HG02763 (cell line): ENCODE measurements around the gene KCNN4.

Experiments
- ATAC-seq: cut with Tn5 transposase; IDR thresholded peaks from one replicate; pipeline ENCODE4 v1.9.1; 2021; ENCODE audit warnings: mild to moderate bottlenecking, moderate library complexity; ENCODE audit not compliant: unreplicated experiment

Gene KCNN4

DNA sequence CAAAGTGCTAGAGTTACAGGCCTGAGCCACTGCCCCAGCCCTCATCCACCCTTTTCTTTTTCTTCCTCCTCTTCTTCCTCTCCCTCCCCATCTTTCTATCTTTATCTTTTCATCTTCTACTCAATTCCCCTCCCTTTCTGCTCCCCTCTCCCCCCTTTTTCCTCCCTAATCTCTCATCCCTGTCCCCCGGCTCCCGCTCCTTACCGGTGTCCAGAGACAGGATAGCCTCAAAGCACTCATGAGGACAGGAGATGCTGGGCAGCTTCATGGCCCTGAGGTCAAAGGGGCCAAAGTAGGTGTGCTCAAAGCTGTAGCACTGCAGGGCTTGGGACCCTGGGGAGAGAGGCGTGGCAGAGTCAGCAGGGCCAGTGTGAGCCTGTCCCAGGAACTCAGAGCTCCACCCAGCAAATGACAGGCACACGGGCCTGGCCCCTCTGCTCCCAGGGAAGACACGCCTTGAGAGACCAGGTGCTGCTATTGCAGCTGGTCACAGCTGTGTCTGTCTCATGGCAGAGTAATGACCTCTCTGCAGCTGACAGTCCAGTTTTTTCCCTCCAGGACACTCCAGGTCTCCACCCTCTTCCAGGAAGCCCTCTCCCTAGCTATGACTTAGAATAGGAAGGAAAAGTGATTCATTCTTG lies 18.8 kb upstream of the KCNN4 start:
- ATAC-seq = no peak

DNA sequence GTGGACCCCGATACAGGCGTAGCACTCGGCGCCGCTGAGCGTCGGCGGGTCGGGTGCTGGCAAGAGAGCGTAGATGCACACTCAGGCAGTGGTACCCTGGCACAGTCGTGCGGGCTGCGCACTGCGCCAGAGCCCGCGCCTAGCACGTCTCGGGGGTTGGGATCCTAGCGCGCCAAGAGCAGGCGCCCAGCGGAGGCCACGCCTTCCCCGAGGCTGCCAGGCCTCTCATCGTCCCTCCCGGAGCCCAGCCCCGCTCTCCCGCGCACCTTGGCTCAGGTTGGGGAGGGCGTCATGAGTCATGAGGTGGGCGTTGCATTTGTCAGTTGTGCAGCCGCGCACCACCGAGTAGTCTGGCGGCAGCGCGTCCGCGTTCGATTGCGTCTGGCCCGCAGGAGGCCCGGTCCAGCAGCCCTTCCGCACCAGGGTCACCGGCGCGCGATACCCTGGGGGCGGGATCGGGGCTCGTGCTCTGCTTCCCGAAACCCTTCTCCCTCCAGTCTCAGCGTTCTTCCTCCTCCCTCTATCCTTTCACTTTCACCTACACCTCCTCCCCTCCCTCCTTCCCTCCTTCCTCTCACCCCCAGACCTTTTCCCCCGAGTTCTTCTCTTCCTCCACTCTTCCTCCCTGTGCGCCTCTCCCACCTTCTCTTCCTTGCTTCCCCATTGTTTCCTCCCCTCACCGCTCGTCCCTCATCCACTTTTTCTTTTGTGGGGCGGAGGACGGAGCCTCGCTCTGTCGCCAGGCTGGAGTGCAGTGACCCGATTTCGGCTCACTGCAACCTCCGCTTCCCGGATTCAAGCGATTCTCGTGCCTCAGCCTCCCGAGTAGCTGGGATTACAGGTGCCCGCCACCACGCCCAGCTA lies 18.0 kb upstream of the KCNN4 start:
- no peak for ATAC-seq

DNA sequence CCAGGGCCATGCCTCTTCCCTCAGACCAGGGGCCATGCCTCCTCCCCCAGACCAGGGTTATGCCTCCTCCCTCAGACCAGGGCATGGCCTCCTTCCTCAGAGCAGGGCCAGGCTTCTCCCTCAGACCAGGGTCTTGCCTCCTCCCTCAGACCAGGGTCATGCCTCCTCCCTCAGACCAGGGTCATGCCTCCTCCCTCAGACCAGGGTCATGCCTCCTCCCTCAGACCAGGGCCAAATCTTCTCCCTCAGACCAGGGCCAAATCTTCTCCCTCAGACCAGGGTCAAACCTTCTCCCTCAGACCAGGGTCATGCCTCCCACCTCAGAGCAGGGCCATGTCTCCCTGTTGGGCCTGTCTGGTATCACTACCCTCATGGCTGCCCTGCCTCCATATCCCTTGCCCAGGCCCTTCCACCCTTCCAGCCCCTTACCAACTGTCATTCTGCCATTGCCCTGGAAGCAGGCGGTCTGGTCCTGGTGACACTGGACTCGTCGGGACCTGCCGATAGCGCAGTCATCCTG lies 17.3 kb upstream of the KCNN4 start:
- no peak for ATAC-seq

DNA sequence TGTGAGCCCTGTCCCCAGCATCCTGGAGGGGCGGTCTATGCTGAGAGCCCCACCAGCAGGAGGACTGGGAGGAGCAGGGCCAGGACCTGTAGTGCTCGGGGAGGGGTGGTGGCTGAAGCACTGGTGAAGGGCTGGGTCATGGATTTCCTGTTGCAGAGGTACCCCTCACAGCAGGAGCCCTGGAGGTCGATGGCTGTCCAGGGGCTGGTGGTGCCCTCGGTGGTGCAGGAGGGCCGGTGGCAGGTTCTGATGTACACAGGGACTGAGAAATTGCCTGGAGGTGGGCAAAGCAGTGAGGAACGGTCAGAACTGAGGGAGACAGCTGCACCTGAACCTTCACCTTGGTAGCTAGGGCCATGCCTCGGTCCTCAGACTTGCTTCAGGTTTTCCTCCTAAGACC lies 16.8 kb upstream of the KCNN4 start:
- no peak for ATAC-seq

DNA sequence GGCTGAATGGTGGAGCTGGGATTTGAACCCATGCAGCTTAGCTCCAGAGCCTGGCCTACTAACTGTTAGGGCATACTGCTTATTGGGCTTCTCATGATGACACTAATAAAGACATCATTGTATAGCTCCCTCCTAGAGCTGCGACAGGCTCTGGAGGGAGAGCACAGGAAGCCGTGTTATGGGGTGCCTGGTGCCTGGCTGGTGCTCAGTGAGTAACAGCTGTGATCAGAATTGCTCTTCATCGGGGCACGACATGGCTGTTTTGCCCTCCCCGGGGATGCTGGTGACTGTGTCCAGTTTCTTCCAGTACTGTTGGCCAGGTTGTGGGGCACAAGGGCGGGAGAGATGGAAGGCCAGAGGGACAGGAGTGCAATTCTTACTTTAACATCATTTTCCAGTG lies 16.3 kb upstream of the KCNN4 start:
- ATAC-seq = no peak

DNA sequence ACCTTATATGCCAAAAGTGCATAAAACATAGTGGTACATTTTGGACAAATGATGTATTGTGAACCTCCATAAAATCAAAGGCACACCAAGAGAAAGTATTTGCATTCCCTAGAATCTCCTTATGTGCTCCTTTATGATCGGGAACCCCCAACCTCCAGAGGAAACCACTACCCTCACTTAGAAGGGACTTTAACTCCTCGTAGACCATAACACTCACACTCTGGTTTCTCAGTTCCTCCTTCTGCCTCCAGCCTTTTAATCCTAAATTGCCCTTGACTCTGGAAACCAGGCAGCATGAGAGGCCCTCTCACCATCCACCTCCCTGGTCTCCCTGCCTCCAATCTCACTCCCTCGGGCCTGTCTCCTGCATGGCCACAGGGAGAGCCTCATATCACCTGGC lies 9.8 kb upstream of the KCNN4 start:
- no peak for ATAC-seq

DNA sequence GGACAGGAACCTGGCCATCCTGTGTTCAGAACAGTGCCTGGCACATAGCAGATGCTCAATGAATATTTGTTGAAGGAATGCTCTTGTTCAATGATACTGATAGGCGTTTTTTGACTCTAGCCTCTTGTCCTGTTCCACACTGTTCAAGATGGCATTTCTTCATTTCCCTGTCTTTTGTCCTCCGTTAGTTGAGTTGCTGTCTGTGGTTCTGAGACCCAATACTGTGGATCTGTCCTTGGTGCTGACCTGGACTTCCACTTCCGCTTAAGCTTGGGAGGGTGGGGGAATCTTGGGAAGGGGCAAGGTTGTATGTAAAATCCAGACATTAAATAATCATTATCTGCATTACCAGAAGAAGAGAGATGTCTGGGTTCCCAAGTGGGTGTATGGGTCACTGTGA lies 8.3 kb upstream of the KCNN4 start:
- no peak for ATAC-seq

DNA sequence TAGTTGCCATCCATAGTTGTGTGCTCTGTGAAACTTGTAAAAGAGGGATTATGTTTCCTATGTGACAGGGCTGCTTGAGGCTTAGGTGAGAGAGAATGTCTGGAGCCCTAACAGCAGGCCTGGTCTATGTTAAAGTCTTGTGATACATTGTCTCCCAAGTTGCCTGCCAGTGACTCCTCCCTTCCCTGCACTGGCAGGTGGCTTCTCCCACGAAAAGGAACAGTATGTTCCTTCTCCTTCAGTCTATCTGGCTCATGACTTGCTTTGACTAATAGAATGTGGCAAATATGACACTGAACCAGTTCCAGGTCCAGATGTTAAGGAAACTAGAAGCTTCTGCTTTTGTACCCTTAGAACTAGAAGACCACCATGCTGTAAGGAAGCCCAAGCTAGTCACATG lies 5.9 kb upstream of the KCNN4 start:
- ATAC-seq = no peak

DNA sequence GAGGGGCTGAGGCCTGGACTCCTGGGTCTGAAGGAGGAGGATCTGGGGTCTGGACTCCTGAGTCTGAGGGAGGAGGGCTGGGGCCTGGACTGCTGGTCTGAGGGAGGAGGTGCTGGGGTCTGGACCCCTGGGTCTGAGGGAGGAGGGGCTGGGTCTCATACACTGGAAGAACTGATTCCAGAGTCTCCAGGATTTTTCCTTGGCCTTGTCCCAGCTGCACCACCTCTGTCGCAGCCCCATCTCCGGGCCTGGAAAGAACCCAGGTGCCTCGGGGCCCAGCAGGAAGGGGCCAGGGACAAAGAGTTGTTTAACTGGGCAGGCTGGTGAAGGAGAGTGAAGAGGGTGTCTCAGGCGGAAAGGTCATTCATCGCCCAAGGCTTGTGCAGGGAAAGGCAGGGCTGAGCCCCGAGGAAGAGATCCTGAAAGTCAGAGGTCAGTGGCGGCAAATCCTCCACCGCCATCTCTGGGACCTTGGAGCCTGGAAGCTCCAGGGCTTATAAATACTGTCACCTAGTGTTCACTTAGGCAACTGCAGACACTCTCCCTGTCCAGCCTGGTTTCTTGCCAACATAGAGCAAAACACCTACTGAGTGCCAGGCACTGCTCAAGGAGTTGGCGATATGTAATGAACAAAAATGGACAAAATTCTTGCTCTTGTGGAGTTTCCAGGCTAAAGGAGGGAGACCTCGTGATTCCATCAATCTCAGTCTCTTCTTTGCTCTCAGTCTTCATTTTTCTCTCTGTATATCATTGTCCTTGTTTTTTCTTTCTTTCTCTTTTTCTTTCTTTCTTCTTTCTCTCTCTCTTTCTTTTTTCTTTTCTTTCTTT lies 4.4 kb upstream of the KCNN4 start:
- ATAC-seq = peak; percentile 34

DNA sequence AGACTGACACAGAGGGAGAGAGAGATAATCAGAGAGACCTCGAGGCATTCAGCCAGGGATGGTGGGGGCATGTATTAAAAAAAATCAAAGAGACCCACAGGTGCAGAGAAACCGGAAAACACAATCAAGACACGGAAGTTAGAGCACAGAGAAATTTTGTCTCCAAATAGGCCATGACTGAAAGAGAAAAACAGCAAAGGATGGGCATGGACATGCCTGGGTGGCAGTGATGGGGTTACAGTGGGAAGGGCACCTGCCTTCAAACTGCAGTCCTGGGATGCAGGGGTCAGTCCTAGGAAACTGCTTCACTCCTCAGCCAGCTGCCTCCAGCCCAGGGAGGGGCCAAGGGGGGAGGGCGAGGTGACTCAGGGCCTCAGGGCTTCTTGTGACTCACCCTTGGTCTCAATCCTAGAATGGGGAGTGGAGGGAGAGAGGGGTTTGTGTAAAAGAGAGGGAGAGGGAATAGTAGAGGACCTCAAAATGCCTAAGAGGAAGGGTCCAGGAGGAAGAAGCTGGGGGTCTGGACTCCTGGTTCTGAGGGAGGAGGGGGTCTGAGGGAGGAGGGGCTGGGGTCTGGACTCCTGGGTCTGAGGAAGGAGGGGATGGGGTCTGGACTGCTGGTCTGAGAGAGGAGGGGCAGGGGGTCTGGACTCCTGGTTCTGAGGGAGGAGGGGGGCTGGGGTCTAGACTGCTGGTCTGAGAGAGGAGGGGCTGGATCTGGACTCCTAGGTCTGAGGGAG lies 3.6 kb upstream of the KCNN4 start:
- ATAC-seq = no peak

DNA sequence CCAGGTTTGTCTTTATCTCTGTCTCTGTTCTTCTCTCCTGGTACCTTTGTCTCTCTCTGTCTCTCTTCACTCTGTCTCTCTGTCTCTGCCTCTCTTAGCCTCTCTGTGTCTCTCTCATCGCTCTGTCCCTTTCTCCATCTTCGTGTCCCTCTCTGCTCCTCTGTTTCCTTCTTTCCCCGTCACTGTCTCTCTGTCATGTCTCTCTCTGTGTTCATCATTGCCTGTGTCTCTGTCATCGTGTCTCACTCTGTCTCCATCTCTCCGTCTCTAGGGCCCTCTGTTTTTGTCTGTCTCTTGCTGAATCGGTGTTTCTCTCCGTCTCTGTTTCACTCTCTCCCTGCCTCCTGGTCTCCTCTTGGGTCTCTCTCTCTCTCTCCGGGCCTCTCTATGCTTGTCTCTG lies 2.9 kb upstream of the KCNN4 start:
- ATAC-seq = no peak

DNA sequence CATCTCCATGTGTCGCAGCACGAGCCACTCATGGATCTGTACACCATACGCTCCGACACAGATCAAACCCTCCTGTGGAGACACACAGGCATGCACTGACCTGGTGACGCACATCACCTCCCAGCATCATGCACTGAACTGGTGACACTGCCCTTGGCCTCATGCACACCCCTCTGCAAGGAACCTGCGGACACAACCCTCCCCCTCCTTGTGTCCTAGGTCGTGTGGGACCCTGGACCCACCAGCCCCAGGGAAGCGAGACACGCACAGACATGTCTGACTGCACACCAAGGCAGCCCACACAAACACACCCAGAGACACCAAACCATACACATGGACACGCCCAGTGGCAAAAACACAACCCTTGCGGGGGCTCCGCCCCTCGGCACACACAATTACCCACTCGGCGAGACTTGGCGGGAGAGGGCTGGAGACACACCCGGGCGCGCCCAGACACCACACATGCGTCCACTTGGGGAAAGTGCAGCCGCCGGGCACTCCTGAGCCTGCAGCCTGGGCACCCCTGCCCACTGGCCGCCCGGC lies 2.0 kb upstream of the KCNN4 start:
- ATAC-seq = no peak

DNA sequence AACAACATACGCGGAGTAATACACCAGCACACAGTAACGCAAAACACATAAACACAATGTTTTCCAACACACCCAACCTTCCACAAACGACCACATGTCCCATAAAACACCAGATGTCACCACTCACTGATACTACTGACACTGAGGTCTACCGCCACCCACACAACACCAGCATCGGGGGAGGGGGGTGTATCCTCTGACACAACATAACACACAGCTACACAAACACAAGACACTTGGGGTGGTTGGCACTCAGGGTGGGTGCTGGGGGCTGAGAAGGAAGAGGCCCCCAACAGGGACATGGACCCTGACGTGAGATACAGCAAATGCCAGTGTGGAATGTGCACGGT lies 1.5 kb upstream of the KCNN4 start:
- ATAC-seq = no peak

DNA sequence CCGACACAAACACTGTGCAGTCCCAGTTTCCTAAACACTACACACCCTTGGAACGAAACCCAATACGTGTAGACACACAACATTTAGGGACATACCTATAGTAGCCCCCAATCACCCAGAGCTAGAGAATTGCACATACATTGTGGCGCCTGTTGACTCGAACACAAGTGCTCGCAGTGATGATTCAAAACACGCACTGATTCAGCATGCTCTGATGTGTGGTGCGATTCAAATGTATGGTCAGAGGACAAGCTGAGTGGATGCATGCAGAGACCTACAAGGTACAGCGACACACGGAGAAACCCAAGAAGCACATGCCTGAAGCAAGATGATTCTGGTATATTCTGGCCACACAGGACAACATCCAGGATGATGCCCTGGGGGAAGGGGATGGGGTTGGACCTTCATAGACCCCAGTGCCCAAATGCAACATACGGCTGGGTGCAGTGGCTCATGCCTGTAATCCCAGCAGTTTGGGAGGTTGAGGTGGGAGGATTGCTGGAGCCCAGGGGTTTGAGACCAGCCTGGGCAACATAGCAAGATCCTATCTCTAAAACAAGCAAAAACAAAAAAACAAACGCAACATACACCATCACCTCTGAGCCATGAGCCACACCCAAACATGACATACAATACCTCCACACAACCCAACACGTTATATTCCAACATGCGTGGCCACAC lies 997 bp upstream of the KCNN4 start:
- ATAC-seq = no peak

DNA sequence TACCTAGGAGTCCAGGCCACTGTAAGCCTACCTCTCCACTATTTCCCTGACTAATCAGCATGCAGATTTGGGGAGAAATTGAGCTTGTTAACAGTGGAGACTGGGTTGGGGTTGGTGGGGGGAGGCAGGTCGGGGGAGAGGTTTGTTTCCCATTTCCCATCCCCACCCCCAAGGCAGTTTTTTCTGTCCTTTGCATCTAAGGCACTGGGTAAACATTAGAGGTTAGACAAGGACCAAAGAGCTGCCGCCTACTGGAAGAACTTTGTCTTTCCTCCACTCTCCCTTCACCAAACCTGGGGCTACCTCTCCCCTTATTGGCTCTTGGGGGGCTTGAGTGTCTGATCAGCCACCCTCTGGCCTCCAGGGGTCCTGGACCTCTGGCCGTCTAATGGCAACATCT lies 953 bp downstream of the KCNN4 start:
- ATAC-seq = no peak

DNA sequence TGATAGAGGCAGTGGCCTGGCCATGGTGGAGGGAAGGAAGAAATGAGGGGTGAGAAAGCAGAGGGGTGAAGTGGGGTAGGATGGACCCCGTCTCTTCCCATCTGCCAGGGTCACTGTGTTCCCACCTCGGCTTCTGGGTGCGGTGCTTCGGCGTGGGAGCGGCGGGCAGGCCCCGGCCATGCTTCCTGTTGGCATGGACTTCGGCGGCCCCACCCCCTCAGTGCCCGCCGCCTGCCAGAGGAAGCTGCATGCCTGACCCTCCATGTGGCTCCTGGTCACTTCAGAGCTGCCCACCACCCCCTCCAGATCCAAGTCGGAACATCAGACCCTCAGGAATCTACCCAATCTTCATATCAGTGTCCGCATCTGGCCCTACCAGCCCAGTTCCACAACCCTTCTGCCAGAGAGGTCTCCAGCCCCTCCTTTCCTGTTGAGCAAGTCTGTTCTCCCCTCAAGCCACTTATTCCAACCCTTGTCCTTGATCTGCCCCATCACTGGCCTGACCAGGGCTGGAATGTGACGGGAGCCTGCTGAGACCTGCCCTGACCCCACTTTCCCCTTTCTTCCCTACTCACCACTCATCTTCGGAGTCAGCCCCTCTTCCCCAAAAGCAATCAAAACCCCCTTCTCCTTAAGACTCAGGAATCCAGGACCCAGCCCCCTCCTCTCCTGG lies 1.5 kb downstream of the KCNN4 start:
- no peak for ATAC-seq

DNA sequence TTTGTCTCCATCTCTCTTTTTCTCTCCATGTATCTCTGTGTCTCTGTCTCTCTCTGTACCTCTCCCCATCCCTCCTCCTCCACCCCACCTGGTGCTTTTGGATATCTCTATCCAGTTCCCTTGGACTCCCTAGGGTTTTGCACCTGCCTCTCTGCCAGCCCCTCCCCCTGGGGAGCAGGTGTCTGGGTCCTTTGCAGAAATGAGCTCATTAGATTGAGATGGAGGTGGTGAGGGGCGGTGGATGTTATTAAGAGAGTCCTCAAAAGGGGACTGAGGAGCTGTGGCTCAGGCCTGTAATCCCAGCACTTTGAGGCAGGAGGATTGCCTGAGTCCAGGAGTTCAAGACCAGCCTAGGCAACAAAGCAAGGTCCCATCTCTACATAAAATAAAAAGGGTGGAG lies 2.1 kb downstream of the KCNN4 start:
- no peak for ATAC-seq

DNA sequence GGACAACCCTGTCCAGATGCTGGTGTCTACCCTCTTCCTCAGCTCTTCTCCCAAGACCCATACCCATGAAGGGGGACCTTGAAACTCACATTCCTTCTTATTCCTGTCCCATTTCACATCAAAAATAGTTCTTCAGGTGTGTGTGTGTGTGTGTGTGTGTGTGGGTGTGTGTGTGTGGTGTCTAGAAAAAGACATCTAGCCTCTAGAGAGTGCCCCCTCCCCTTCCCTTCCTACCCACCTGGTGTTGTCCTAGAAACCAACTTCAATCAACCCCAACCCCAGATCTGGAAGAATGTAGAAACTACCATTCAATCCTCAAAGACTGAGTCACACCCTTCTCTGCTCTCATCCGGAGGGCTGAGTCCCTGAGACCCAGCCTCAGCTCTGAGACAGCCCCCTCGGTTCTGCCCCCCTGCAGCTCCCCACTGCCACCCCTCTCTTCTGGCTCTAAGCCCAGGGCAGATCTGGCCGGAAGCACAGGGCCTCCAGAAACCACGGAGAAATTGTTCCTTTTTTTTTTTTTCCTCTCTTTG lies 3.5 kb downstream of the KCNN4 start:
- ATAC-seq = no peak

DNA sequence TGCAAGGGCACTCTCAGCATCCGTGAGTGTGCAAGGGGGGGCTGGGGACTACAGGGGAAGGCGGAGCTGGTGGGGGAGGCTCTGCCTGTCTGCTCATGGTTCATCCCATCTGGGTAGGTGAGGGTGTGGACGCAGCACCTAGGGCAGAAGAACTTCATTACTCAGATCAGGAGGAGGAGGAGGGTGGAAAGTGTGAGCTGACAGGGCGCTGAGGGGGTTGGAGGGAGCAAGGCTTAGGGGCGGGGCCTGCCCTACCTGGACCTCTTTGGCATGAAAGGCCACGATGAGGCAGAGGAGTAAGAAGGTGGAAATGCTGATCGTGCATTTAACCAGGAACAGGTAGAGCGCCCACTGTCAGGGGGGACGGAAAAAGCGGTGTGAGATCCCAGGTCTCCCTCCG lies 4.5 kb downstream of the KCNN4 start:
- no peak for ATAC-seq
